Inferior parietal cortex (tissue), 1 donor: ENCODE results near the gene HNRNPU.

Source experiments
- DNase-seq: peaks from one replicate; pipeline ENCODE4 v3.0.0-alpha.2; 2016; ENCODE audit errors: extremely low spot score

Gene HNRNPU

DNA sequence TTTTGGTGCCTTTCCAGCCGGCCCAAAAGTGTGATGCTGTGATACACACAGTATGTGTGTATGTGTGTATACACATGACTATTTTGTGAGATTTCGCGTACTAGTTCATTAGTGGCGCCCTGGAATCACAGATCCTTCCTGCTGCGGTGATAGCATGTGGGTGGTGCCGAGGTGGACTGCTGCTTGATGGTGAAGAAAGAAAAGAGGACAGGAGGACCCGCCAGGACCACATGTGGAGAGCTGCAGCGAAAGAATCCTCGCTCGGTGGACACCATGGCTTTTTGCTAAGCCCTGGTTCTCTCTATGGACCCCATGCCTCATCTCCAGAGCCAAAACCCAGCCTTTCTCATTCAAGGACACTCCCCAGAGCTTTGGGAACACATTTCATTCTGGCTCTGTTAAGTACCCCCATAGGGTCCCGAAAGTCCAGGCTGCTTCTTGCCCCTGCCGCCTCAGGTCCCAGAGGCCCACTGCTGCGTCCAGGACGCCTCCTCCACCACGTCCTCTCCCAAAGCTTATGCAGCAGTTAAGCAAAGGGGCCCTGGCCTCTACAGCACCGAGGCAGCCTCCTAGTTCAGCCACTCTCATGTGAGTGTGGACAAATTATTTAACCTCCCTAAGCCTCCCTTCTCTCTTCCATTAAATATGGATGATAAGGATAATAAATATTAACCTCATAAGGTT, 61.6 kb downstream of the HNRNPU start:
- DNase-seq: no peak

DNA sequence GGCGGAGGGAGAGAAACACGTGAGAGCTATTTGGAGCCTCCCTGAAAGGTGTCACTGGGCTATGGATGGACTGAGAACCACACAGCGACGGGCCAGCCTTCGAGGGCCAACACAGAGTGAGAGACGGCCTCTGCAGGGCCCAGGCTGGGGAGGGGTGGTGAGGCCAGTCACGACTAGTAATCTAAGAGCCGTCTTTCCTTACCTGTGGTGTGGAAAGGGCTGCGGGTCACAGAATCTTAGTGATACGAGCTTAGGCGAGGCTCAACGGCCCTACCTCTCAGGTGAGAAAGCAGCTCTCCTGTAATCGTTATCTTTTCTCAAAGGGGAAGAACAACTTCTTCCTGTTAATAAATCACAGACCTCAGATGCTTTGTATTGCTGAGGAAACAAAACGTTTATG, 62.3 kb downstream of the HNRNPU start:
- no peak for DNase-seq

DNA sequence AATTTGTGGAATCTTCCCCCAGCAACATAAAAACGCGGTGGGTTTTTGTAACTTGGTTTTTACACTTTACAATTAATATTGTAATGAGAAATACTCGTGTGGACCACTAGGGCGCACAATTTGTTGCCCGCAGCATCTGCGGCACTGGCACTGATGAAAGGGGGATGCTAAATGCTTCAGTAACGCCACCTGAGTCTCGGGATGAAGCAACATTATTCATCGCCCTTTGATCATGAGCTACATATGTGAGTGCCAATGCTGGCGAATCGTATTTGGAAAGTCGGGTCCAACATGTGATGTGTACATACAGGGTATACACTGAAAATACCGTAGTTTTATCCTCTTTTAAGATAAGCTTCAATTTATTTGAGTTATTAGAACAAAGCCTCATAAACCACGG, 63.1 kb downstream of the HNRNPU start:
- peak; percentile 37 for DNase-seq

DNA sequence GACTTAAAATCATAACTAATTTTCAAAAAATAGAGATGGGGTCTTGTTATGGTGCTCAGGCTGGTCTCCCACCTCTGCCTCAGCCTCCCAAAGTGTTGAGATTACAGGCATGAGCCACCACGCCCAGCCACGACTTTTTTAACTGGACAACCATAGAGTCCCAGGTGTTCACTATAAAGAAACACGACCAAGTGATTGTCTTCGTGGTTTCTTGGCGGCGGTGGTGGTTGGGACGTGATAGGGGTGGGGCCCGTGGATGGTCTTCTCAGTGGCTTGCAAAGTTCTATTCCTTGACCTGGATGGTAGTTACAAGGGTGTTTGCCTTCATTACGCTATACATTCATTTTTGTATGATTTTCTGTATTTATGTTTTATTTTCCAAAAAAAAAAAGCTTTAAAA, 63.5 kb downstream of the HNRNPU start:
- no peak for DNase-seq
